HG03354 (cell line): ENCODE results near the gene SDK1.
"Not testable (repeated sequence)": the region's sequence is repeated elsewhere in the genome, so short reads cannot be mapped to it uniquely, and the experiment has no call there.

Source experiments
- ATAC-seq: cut with Tn5 transposase; IDR thresholded peaks from one replicate; pipeline ENCODE4 v1.9.1; 2021; ENCODE audit warnings: mild to moderate bottlenecking; ENCODE audit not compliant: unreplicated experiment, poor library complexity, severe bottlenecking

Gene SDK1

DNA sequence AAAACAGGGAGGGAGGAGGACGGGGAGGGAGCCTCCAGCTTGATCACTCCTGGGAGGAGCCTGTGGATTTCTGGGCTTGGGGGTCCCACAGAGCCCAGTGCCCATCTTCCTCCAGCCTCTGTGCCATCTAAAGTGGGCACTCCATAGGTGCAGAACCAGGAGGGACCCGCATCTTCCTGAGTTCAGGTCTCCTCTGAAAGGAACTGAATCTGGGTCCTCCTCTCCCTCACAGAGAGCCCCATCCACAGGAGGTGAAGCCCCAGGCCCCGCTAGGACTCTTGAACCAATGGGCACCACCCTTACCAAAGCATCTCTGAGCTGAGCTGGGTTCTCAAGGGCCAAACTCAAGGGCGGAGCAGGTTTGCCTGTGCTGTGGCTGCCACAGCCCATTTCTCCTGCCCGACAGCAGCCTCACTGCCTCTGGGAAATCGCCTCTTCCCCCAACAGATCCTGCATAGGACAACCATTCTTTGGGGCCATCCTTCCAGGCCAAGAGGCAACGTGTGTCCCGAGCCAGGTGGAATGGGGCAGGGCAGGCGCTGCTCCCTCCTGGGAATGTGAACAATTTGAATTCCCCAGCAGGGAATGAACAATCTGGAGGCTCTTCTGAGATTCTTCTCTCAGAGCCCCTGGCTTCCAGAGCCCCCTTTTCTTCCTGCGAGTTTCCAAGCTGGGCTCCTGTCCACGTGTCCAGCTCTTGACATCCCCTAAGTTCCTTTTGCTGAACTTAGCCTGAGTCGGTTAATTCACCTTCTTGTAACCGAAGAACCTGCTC lies 970.1 kb downstream of the SDK1 start:
- no peak for ATAC-seq

DNA sequence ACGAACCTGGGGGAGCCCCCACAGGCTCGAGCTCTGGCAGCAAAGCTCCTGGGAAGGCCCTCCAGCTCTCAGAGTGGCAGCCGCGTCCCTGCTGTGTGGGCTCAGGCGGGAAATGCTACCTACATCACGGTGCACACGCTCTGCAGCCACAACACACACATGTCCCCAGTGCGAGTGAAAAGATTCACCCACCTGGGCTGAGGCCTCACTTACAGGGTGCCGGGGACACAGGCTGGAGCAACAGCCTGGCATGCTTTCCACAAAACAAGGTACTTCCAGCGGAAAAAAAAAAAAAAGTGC lies 970.6 kb downstream of the SDK1 start:
- no peak for ATAC-seq

GRCh38 chr7:4272141-4272540 lies 971.1 kb downstream of the SDK1 start:
- no peak for ATAC-seq

DNA sequence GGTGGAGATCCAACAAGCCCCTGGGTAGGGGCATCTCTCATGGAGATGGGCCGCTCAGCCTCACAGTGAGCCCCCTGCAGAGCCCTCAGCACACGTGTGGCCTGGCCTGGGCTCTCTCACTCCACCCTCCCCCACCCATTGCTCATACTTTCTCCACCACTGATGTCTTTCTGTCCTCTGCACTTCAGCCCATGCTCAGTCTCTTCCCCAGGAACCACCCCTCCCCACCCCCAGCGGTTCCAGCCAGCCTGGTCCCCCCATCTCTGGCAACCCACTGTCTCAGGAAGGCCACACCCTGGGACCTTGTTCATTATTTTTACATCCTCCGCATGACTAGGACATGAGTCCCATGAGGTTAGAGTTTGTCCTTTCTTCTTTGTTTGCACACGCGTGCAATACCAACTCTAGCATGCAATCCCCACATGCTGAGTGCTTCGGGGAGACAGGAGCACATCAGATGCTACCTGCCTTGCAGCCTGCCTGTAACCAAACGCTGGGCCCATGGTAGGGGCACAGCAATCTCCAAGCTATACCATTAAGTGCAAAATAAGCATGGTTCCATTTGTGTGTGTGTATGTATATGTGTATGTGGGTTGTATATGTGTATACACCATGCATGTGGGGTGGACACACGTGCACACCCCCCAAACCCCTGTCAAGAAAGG lies 972.6 kb downstream of the SDK1 start:
- ATAC-seq = no peak

DNA sequence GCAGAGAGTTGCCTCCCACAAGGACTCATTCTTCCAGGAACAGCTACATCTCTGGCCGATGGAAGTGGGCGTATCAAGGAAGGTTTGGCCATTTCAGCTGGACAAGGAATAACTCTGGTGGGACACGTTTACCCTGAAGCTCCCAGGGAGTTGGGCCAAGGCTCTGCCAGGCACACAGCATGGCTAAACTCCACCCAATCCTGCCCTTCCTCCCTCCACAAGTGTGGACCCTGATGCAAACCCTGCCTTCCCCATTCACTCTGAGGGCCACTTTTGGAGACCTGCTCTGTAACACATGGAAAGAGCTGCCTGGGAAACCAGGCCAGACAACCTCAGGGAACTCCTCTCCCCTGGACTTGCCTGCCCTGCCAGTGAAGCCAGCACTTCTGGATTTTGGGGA lies 973.2 kb downstream of the SDK1 start:
- no peak for ATAC-seq

DNA sequence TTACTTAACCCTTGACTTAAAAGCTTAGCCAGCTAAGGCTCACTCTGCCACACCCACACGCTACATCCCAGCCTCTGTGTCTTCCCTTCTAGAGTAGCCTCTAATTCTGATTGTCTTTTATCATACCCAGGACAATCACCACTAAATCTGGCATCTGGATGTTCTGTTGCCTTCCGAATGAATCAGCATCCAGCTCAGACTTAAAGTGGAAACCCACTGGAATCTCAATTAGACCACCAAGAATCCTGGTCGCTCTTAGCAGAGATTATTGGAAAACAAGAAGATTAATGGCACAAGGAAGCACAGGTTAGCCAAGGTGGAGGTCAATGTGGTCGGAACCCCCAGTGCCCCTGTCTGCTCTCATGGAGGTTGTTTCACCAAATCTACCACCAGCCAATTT lies 976.9 kb downstream of the SDK1 start:
- ATAC-seq = no peak

- no peak for ATAC-seq
Observed at GRCh38 chr7:4279216-4279615, 978.2 kb downstream of the SDK1 start.

DNA sequence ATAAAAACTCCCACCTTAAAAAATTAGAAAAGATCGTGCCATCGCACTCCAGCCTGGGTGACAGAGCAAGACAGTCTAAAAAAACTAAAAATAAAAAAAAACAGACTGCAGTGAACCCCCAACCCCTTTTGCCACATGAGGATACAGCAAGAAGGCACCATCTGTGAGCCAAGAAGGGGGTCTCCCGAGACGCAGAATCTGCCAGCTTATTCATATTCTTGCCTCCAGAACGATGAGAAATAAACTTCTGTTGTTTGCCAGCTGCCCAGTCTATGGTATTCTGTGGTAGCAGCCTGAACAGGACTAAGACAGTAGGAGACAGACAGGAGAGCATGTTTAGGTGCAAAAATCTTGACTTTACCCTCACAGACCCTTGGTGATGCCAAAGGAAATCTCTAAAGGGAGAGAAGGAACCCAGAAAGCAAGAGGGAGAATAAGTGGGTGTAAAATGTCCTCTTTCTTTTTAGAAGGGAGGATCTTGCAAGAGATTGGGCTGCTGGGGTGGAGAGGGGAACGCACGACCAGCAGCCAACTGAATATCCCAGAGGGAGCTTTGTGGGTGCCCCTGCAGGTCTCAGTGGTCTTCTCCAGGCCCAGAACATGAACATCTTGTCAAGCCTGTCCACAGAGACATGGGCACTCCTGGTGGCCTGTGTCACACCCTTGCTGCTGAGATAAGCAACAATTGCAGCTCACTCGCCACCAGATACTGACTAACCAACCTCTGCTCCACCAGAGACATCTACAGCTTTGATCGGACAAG lies 980.4 kb downstream of the SDK1 start:
- ATAC-seq = no peak

DNA sequence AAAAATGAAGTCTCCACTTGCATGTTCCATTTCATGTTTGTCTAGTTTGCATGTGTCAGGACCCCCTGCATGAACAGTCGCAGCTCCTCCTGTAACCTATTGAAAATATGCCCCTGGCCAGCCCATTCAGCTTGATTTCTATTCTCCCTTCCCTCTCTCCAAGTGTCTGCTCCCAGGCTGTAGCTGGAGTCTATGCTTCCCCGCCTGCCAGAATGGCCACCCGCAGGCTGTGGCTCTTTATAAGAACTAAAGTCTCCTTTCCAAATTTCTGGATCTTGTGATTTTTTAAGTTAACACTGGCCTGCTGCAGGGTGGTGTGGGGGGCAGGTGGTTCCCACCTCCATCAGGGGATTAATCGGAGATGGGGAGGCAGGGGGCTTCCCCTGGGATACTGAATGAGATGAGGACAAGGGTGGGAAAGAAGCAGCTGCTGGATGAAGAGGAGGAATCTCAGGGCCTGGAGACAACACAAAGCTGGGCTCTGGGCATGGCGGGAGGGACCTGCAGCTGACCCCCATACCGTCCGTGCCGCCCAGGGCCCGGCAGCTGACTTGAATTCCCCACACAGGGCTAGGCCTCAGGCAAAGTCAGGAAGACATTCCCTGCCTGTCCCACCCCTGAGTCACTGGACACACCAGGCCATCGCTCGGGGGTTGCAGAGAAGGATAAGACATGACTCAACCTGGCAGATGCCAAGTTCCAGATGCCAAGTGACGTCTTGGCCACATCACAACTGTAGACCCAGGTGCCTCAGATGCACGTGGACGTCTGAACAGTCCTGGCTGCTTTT lies 981.6 kb downstream of the SDK1 start:
- ATAC-seq = no peak

GRCh38 chr7:4286351-4286750 lies 985.3 kb downstream of the SDK1 start:
- ATAC-seq = no peak

DNA sequence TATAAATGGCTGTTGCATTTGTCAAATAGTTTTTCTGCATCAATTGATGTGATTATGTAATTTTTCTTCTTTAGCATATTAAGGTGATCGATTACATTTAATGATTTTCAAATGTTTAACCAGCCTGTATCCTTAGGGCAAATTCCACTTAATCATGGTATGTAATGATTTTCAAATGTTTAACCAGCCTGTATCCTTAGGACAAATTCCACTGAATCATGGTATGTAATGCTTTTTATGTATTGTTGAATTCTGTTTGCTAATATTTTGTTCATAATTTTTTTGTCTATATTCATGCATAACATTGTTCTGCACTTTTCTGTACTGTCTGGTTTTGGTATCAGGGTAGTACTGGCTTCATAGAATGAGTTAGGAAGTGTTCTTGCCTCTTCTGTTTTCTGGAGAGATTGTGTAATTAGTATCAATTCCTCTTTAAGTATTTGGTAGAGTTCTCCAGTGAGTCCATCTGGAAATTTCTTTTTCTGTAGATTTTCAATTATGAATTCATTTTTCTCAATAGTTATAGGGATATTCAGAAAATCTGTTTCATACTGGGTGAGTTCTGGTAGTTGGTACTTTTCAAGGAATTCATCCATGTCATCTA lies 987.8 kb downstream of the SDK1 start:
- ATAC-seq = no peak

- ATAC-seq = no peak
Observed at GRCh38 chr7:4297165-4297917, 996.3 kb downstream of the SDK1 start.

- no peak for ATAC-seq
Observed at GRCh38 chr7:4297918-4298219, 996.8 kb downstream of the SDK1 start.

- no peak for ATAC-seq
Observed at GRCh38 chr7:4299431-4299830, 998.4 kb downstream of the SDK1 start.

GRCh38 chr7:4302203-4302905 lies 1001.3 kb downstream of the SDK1 start:
- no peak for ATAC-seq

GRCh38 chr7:4307316-4308204 lies 1006.5 kb downstream of the SDK1 start:
- ATAC-seq = no peak

DNA sequence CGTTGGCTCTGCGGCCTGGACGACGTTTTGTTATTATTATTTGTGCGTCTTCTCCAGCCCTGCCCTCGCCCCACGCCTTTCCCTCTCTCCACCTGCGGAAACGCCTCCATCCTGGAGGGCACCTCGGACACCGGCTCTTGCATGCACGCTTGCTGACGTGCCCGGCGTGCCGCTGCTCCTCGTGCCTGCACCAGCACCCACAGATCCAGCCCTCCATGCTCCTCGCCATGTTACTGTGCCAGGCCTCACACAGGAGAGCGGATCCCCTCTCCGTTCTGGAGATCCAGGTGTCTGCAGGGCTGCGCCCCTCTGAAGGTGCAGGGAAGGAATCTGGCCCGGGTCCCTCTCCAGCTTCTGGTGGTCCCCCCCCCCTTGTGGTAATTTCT lies 1007.1 kb downstream of the SDK1 start:
- ATAC-seq = no peak

- ATAC-seq = not testable (repeated sequence)
Observed at GRCh38 chr7:4313911-4314310, 1012.9 kb downstream of the SDK1 start.
